Umbilical cord (tissue), 1 donor: ENCODE data around the gene CXCL14. TPM values are rescaled to one million over a fixed set of nuclear protein-coding genes. Genes with fewer than 3 reads are reported as not detected.

Experiments used
- total RNA-seq: library from RNA; depleted of rRNA; stranded (reverse); fragments of >200 nt; gene quantifications from one replicate; pipeline ENCODE4 v1.2.3, GENCODE V29; 2014; ENCODE audit warnings: low replicate concordance; ENCODE audit not compliant: insufficient read depth

Gene CXCL14
- total RNA-seq, 1 donor from 2014 or later = 70.8 TPM

Other genes starting within 250 kb of the CXCL14 start
- gene MACROH2A1, start 179.8 kb downstream of the CXCL14 start, total RNA-seq = 82.1 TPM
- 2.9 TPM for gene DCANP1, start 131.6 kb downstream of the CXCL14 start, total RNA-seq
- 0.24 TPM for gene TIFAB, start 126.6 kb downstream of the CXCL14 start, total RNA-seq
- gene NEUROG1, start 43.0 kb downstream of the CXCL14 start, total RNA-seq = not detected